IPS-15b (cell line): Measurements from ENCODE around the gene VPS25.

Experiments used
- H3K27me3 ChIP-seq: one replicate; pipeline ENCODE4 v1.6.1; 2013; ENCODE audit warnings: low read length; ENCODE audit not compliant: control insufficient read depth, insufficient read depth
- H3K36me3 ChIP-seq: one replicate; pipeline ENCODE4 v1.6.1; 2013; ENCODE audit warnings: low read length; ENCODE audit not compliant: control insufficient read depth, insufficient read depth
- H3K4me1 ChIP-seq: one replicate; pipeline ENCODE4 v1.6.1; 2013; ENCODE audit warnings: mild to moderate bottlenecking, low read length; ENCODE audit not compliant: control insufficient read depth, insufficient read depth
- H3K4me3 ChIP-seq: one replicate; pipeline ENCODE4 v1.5.1; 2013; ENCODE audit warnings: low read depth, low read length
- H3K9ac ChIP-seq: one replicate; pipeline ENCODE4 v1.6.1; 2013; ENCODE audit warnings: low read depth, mild to moderate bottlenecking, low read length
- H3K9me3 ChIP-seq: one replicate; pipeline ENCODE4 v1.6.1; 2013; ENCODE audit warnings: mild to moderate bottlenecking, low read length; ENCODE audit not compliant: control insufficient read depth, insufficient read depth

The VPS25 gene

DNA sequence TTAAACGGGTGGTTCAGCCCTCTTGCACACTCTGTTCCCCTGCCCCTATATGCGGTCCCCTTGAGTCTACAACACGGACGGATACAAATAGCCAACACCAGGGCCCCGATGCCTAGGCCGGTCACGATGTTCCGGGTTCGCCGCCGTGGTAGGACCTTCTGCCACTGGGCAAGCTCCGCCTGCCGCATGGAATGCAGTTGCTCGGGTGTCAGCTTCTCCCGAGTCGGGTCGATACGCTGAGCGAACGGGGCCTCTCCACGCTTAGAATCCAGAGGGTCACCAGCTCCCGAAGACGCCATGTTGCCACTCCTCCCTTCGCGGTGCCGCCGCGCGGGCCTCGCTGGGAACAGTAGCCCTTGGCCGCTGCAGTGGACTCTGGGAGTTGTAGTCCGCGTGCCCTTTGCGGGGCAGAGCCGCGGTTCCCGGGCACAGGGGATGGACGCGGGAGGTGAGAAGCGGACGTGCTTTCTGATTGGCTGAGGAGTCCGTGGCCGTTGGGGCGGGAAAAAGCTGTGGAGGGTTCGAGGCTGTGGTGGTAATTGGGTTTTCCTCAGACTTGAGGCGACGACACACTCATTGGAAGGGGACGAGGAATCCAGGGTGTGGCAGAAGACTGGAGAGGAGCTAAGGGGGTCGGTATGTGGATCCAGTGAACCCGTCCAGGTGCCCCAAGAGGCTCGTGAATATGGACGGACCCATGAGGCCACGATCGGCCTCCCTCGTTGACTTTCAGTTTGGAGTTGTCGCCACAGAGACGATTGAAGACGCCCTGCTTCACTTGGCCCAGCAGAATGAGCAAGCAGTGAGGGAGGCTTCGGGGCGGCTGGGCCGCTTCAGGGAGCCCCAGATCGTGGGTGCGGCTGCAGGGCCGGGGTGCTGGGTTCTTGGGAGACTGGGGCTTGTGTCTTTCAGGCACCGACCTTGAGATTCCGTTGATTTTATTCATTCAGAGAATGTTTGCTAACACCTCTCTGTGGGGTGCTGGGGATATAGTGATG lies 25.4 kb downstream of the VPS25 start, which contains the start of the genes CNTD1 and COA3:
Gene CNTD1, plus strand, starts transcription at position 479 of the 998 bp plus-strand sequence. Its CDS starts 207 bp downstream, at position 686.
Gene COA3, minus strand, starts transcription at position 322 of the 998 bp plus-strand sequence. Its CDS starts 23 bp downstream, at position 299.
- H3K36me3 ChIP-seq, result peaks cover 10% of the 10 kb centered on the region
- no peaks in the 10 kb centered on the region for H3K4me1 ChIP-seq
- H3K4me3 ChIP-seq, result peak within 1 kb of the TSS; percentile 100
- H3K27me3 ChIP-seq, result peaks cover 14% of the 10 kb centered on the region
- no peaks in the 10 kb centered on the region for H3K9me3 ChIP-seq
- H3K9ac ChIP-seq, result peak within 1 kb of the TSS; percentile 88

- Histone ChIP-seq H3K9me3 (no peaks in the 10 kb centered on the region), H3K4me1 (no peaks in the 10 kb centered on the region), H3K9ac (no peak overlapping the region), H3K27me3 (peaks cover 14% of the 10 kb centered on the region), H3K36me3 (peaks cover 2% of the 10 kb centered on the region), H3K4me3 (no peak overlapping the region)
Measured at GRCh38 chr17:42803074-42803883, 30.0 kb downstream of the VPS25 start.

- Histone ChIP-seq H3K36me3 (no peaks in the 10 kb centered on the region), H3K9me3 (no peaks in the 10 kb centered on the region), H3K4me3 (no peak overlapping the region), H3K4me1 (no peaks in the 10 kb centered on the region), H3K9ac (no peak overlapping the region), H3K27me3 (peaks cover 7% of the 10 kb centered on the region)
Measured at GRCh38 chr17:42804918-42805367, 31.7 kb downstream of the VPS25 start.

GRCh38 chr17:42806249-42806648 lies 33.0 kb downstream of the VPS25 start:
- H3K4me1 ChIP-seq, result no peaks in the 10 kb centered on the region

GRCh38 chr17:42809250-42809649 lies 36.0 kb downstream of the VPS25 start:
- Histone ChIP-seq H3K4me1 (no peaks in the 10 kb centered on the region), H3K9ac (no peak overlapping the region), H3K27me3 (no peaks in the 10 kb centered on the region), H3K36me3 (peaks cover 6% of the 10 kb centered on the region), H3K9me3 (no peaks in the 10 kb centered on the region), H3K4me3 (no peak overlapping the region)

More at GRCh38 chr17:42806249-42806648, 33.0 kb downstream of the VPS25 start:
- Histone ChIP-seq H3K9ac (no peak overlapping the region), H3K9me3 (no peaks in the 10 kb centered on the region), H3K4me3 (no peak overlapping the region), H3K27me3 (no peaks in the 10 kb centered on the region), H3K36me3 (no peaks in the 10 kb centered on the region)

DNA sequence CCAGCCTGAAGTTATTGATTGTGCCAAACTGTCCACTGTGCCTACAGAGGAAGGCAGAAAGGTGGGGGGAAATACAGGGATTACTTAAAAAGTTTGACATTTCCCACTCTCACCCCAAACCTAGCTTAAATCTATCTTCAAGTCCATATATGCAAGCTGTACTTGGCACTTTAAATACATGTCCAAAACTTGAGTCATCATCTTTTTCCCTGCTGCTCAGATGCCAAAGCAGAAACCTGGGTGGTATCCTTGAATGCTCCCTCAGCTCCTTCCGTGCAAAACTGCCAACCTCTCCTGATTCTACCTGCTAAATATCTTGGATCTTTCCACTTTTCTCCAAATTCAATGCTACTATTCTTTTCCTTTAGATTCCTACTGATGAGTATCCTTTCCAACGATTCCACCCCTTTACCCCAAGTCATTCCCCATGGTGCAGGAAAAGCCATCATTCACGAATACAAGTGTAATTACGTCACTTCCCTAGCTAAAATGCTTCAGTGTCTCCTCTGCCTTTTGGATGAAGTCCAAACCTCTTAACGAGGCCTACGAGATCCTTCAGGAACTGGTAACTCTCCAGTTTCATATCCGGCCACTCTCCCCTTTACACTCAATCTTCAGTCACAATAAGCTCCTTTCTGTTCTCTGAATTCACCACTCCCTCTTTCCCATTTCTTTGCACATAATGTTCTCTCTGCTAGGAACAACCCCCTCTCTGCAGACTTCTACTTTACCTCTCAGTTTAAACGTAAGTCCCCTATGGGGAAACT lies 41.6 kb downstream of the VPS25 start:
- H3K36me3 ChIP-seq, result peaks cover 29% of the 10 kb centered on the region
- no peak overlapping the region for H3K4me3 ChIP-seq

GRCh38 chr17:42817866-42818265 lies 44.6 kb downstream of the VPS25 start:
- Histone ChIP-seq H3K9me3 (no peaks in the 10 kb centered on the region), H3K9ac (no peak overlapping the region)

More for the DNA sequence above, 41.6 kb downstream of the VPS25 start:
- Histone ChIP-seq H3K4me1 (no peaks in the 10 kb centered on the region), H3K9ac (no peak overlapping the region), H3K9me3 (no peaks in the 10 kb centered on the region), H3K27me3 (no peaks in the 10 kb centered on the region)

DNA sequence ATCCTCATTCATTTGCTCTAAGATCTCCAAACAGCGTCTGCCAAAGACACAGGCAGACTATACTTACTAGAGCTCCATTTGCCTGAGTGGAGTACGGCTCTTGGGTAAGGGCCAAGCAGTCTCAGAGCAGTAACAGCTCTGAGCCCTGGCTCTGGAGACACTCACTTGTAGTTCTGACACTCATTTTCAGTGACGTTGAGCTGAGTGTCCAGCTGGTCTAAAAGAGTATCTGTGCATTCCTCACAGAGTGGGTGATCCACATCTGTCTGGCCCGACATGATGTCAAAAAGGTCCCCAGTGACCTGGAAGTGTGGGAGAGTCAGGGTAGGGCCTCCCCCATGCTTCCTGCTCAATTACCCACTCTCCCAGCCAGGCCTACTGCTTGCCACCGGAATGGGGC lies 45.1 kb downstream of the VPS25 start:
- Histone ChIP-seq H3K36me3 (peaks cover 28% of the 10 kb centered on the region), H3K9me3 (no peaks in the 10 kb centered on the region), H3K4me3 (no peak overlapping the region), H3K9ac (no peak overlapping the region), H3K27me3 (no peaks in the 10 kb centered on the region), H3K4me1 (no peaks in the 10 kb centered on the region)

More at GRCh38 chr17:42817866-42818265, 44.6 kb downstream of the VPS25 start:
- no peaks in the 10 kb centered on the region for H3K4me1 ChIP-seq
- H3K27me3 ChIP-seq, result no peaks in the 10 kb centered on the region
- H3K36me3 ChIP-seq, result peaks cover 28% of the 10 kb centered on the region
- H3K4me3 ChIP-seq, result no peak overlapping the region

GRCh38 chr17:42819939-42820535 lies 46.8 kb downstream of the VPS25 start:
- H3K9me3 ChIP-seq, result no peaks in the 10 kb centered on the region
- H3K4me1 ChIP-seq, result no peaks in the 10 kb centered on the region
- H3K9ac ChIP-seq, result no peak overlapping the region
- H3K27me3 ChIP-seq, result no peaks in the 10 kb centered on the region
- peaks cover 26% of the 10 kb centered on the region for H3K36me3 ChIP-seq
- no peak overlapping the region for H3K4me3 ChIP-seq

DNA sequence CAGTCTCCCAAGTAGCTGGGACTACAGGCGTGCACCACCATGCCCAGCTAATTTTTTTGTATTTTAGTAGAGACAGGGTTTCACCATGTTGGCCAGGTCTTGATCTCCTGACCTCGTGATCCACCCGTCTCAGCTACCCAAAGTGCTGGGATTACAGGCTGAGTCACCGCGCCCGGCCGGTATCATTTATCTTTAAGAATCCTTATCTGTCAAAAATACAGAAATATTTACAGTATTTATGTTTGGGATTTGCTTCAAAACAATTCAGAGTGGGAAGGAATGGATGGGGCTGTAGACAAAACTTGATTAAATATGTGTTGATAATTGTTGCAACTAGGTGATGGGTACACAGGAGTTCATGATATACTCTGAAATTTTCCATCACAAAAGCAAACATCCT lies 47.9 kb downstream of the VPS25 start:
- no peaks in the 10 kb centered on the region for H3K9me3 ChIP-seq
- no peaks in the 10 kb centered on the region for H3K27me3 ChIP-seq
- H3K9ac ChIP-seq, result no peak overlapping the region
- peaks cover 26% of the 10 kb centered on the region for H3K36me3 ChIP-seq
- H3K4me1 ChIP-seq, result no peaks in the 10 kb centered on the region
- H3K4me3 ChIP-seq, result no peak overlapping the region
